GM18517 (cell line): Measurements from ENCODE around the gene ATAD3C.
"Not testable (repeated sequence)": the region's sequence is repeated elsewhere in the genome, so short reads cannot be mapped to it uniquely, and the experiment has no call there.

ENCODE experiments used
- ATAC-seq: cut with Tn5 transposase; IDR thresholded peaks from one replicate; pipeline ENCODE4 v1.9.1; 2021; ENCODE audit warnings: mild to moderate bottlenecking, moderate library complexity; ENCODE audit not compliant: unreplicated experiment

Gene ATAD3C, protein sequence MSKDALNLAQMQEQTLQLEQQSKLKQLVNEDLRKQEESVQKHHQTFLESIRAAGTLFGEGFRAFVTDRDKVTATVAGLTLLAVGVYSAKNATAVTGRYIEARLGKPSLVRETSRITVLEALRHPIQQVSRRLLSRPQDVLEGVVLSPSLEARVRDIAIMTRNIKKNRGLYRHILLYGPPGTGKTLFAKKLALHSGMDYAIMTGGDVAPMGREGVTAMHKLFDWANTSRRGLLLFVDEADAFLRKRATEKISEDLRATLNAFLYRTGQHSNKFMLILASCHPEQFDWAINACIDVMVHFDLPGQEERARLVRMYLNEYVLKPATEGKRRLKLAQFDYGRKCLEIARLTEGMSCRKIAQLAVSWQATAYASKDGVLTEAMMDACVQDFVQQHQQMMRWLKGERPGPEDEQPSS

DNA sequence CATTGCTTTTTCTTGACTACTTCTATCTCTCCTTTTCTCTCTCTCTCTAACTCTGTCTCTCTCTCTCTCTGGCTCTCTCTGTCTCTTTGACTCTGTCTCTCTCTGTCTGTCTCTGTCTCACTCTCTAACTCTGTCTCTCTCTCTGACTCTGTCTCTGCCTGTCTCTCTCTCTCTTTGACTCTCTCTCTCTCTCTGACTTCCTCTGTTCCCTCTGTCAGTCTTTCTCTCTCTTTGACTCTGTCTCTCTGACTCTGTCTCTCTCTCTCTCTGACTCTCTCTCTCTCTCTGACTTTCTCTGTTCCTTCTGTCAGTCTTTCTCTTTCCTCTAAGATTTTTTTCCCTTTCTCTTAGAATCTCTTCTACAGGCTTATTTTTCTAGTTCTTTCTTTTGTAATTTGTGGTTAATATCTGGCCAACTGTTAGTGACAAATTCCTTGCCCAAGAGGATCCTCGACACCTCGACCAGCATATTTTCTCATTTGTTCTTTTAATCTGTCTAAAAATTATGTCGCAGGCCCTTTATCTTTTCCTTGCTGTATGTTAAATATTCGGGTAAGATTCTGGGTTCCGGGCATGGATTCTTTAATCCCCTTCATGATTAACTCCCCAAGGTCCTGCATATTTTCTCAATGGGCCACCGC lies at the start of gene ATAD3C:
Gene ATAD3C (plus strand): TSS at position 591 of the 641 bp plus-strand sequence. CDS start 995 bp downstream, outside the sequence.
- no peak for ATAC-seq

DNA sequence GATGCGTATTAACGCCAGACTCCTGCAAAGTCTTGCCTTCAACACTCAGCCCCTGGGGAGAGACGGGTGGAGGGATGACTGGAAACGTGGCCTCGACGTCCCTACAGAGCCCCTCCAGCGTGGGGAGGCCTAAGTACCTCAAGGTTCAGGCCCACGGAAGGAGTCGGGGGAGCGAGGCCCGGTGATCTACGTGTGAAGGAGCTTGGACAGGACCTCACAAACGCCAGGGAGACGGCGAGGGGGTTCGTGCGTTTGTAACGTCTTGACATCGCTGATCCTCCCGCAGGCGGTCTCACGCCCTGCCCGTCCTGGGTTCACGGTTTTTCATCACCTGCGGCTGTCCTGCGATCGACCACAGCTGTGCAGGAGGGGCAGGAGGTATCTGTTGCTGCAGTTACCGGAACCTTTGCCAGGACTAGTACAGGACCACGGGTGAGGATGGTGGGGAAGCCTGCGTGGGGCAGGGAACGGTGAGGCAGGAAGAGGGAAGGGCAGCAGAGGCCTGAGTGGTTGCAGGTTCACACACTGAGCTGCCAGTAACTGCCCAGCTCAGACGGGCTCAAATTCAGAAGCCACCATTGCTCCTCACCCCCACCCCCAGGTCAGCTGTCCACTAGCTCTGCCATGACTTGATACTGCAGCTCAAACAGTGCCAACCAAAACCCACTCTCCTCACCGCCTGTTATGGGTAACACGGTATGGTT lies 49.5 kb upstream of the ATAD3C start:
- ATAC-seq, result no peak

- ATAC-seq, result no peak
Observed at GRCh38 chr1:1400576-1401456, 48.7 kb upstream of the ATAD3C start.

- no peak for ATAC-seq
Observed at GRCh38 chr1:1401457-1402010, 48.0 kb upstream of the ATAD3C start.

DNA sequence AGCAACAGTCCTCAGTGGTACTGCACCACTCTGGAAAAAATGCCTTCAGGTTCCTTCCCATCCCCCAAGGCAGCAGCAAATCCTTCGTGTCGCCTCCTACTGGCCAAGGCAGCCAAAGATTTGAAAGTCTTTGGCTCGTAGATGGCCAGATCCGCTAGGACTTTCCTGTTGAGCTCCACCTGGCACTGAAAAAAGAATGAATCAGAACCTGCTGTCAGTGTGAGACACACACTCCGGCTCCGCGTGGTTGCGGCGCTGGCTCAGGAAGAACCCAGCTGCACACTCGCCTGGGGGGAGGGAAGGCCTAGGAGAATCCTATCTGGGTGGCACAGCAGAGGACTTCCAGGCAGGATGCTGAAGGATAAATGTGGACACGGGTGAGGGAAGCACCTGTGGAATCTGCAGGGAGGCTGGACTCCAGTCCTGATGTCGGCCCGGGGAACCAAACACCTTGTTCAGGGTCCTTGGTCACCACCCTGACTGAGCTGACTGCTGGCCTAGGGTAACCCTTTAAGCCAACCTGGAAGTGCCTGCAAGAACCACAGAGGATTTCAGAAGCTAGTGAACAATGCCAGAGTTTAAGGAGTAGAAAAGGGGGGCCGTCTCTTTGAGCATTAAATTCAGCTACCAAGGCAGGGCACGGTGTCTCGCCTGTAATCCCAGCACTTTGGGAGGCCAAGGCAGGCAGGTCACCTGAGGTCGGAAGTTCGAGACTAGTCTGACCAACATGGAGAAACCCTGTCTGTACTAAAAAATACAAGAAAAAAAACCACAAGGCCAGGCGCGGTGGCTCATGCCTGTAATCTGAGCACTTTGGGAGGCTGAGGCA lies 47.2 kb upstream of the ATAD3C start:
- ATAC-seq, result no peak

GRCh38 chr1:1402901-1403392 lies 46.5 kb upstream of the ATAD3C start:
- not testable (repeated sequence) for ATAC-seq

DNA sequence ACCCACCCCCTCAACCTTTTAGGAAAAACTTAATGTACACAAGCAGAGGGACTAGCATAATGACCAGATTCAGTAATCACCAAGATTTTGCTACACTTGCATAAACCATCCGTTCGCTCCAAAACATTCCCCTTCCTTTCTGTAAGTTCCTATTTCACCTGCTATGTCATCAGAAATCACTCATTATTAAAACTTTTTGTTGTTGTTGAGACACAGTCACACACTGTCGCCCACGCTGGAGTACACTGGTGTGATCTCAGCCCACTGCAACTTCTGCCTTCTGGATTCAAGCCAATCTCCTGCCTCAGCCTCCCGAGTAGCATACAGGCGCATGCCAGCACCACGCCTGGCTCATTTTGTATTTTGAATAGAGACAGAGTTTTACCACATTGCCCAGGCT lies 45.8 kb upstream of the ATAD3C start:
- no peak for ATAC-seq

DNA sequence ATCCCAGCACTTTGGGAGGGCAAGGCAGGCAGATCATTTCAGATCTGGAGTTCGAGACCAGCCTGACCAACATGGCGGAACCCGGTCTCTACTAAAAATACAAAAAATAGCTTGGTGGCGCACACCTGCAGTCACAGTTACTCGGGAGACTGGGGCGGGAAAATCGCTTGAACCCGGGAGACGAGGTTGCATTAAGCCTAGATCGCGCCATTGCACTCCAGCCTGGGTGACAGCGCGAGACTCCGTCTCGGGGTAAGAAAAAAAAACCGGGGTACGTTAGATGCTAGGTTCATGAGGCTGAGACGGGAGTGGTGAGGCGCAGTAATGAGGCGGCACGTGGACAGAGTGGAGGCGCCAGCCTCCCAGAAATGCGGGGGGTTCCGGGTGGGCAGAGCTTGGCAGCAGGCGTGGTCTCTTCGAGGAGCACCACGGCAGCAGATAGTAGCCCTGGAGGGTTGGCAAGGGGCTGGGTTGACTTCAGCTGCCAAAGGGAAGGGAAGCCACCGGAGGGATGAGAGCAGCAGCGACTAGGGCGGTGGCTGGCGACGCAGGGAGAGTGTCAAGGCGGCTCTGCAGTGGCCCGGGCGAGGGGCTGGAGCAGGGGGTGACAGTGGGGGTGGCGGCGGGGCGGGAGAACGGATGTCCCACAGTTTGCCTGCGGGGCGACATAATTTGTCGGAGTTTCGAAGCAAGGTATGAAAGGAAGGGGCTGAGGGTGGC lies 43.2 kb upstream of the ATAD3C start:
- no peak for ATAC-seq

GRCh38 chr1:1406821-1407635 lies 42.5 kb upstream of the ATAD3C start, which contains the start of gene MRPL20:
TSS of gene MRPL20 (minus strand) at chr1:1407293. CDS start at chr1:1407217, 76 bp downstream.
- ATAC-seq, result peak; percentile 83

DNA sequence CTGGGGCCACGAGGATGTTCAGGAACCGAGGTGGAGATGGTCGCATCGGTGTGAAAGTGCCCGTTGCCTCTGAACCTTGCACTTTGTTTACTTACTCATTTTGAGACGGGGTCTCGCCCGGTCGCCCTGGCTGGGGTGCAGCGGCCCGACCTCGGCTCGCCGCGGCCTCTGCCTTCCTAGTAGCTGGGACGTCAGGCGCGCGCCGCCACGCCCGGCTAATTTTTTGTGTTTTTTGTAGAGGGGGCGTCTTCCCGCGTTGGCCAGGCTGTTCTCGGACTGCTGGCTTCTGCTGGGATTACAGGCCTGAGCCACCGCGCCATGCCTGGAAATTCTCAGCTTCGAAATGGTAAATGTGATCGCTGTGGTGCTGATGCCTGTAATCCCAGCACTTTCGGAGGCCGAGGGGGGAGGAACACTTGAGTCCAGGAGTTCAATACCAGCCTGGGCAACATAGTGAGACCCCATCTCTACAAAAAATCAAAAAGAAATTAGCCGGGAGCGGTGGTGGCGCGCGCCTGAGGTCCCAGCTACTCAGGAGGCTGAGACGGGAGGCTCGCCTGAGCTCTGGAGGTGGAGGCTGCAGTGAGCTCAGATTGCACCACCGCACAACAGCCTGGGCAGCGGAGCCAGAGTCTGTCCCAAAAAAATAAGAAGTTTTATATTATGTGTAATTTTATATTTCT lies 41.7 kb upstream of the ATAD3C start:
- peak; percentile 42 for ATAC-seq

- ATAC-seq, result not testable (repeated sequence)
Observed at GRCh38 chr1:1410238-1410637, 39.3 kb upstream of the ATAD3C start.

DNA sequence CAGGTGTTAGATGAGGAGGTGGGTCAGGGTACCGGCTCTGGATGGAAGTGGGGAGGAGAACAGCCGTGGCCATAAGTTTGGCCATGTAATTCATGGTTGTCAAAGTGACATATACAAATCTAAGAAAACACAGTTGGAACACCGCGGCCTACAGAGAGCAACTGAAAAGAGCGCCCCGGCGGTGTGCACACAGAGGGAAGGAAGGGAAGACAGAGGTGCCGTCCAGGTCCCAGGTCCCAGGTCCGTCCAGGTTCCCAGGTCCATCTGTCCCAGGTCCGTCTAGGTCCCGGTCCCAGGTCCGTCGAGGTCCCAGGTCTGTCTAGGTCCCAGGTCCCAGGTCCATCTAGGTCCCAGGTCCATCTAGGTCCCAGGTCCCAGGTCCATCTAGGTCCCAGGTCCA lies 37.9 kb upstream of the ATAD3C start:
- no peak for ATAC-seq

GRCh38 chr1:1412311-1412902 lies 37.1 kb upstream of the ATAD3C start:
- ATAC-seq, result not testable (repeated sequence)

- ATAC-seq, result no peak
Observed at GRCh38 chr1:1415751-1416150, 33.7 kb upstream of the ATAD3C start.

- not testable (repeated sequence) for ATAC-seq
Observed at GRCh38 chr1:1417396-1417795, 32.1 kb upstream of the ATAD3C start.

DNA sequence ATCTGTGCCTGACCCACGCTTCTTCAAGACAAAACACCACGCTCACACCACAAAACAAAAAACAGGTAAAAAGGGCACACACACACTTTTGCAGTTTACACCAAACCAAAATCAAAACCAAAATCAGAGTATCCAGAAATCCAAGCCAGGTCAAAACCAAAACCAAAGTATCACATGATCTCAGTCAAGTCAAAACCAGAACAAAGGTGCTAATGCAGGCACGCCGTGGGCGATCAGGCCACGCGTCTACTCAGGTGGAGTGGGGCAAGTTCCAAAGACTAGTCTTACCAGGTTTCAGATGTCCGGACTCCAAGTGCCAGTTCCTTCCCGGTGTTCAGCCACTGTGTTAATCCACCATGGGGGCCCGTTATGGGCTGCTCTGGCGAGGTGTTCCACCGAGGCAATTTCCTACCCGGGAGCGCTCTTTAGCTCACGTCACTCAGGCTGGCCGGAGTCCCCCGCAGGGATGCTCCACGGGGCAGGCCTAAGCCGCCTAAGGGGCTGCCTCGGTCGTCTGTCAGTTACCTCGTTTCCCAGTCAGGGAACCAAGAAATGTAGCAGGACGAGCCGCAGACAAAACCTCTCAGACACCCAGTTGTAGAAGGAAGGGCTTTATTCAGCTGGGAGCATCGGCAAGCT lies 31.5 kb upstream of the ATAD3C start:
- not testable (repeated sequence) for ATAC-seq
